ENCODE data around the gene ANKS1A.
"Not testable (repeated sequence)": the region's sequence is repeated elsewhere in the genome, so short reads cannot be mapped to it uniquely, and the experiment has no call there.

- TF ChIP-seq, protein P1, sequence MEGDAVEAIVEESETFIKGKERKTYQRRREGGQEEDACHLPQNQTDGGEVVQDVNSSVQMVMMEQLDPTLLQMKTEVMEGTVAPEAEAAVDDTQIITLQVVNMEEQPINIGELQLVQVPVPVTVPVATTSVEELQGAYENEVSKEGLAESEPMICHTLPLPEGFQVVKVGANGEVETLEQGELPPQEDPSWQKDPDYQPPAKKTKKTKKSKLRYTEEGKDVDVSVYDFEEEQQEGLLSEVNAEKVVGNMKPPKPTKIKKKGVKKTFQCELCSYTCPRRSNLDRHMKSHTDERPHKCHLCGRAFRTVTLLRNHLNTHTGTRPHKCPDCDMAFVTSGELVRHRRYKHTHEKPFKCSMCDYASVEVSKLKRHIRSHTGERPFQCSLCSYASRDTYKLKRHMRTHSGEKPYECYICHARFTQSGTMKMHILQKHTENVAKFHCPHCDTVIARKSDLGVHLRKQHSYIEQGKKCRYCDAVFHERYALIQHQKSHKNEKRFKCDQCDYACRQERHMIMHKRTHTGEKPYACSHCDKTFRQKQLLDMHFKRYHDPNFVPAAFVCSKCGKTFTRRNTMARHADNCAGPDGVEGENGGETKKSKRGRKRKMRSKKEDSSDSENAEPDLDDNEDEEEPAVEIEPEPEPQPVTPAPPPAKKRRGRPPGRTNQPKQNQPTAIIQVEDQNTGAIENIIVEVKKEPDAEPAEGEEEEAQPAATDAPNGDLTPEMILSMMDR (conservative IDR thresholded peaks at IDR 0.05) = not testable (repeated sequence)
- TF ChIP-seq EZH2 (IDR thresholded peaks at IDR 0.05; ENCODE audit: low read depth) = not testable (repeated sequence)
Observed at GRCh38 chr6:34932202-34932601, 43.1 kb downstream of the ANKS1A start.

All from PC-9 (cell line).